ENCODE data around the gene ZGLP1. TPM values are rescaled to one million over a fixed set of nuclear protein-coding genes. Genes with fewer than 3 reads are reported as not detected.
A peak's percentile ranks its signal among the peaks of the same experiment; 100 is the strongest.

Gene ZGLP1
- total RNA-seq, 3 donors from 2014 or later = 1.3 to 4.4 (median 3.3) TPM

- H3K27me3 ChIP-seq = peaks cover 24 to 83% of the 10 kb centered on the region in 2 donors
- no peak for DNase-seq (ENCODE audit: low spot score in 2 of 2)
- peak overlapping the region in 2 of 3 donors; percentile 54 to 72 for H3K4me3 ChIP-seq
- no peaks in the 10 kb centered on the region for H3K9me3 ChIP-seq
- intact Hi-C loops (cut with DNase I; ENCODE audit: low total_unique reads) = no loop called here
- peaks cover 27 to 33% of the 10 kb centered on the region in 2 donors for H3K4me1 ChIP-seq
- H3K27ac ChIP-seq = peak overlapping the region in 1 of 2 donors; percentile 52
- H3K36me3 ChIP-seq = no peaks in the 10 kb centered on the region
- TF ChIP-seq POLR2A (IDR thresholded peaks at IDR 0.05) (no peak), CTCF (IDR thresholded peaks at IDR 0.05) (no peak), POLR2AphosphoS5 (IDR thresholded peaks at IDR 0.05) (no peak)
Measured at GRCh38 chr19:10292789-10293636, 16.6 kb downstream of the ZGLP1 start.

GRCh38 chr19:10292206-10292788, 17.3 kb downstream of the ZGLP1 start:
- no peaks in the 10 kb centered on the region for H3K36me3 ChIP-seq
- peak overlapping the region; percentile 25 to 52 for H3K27ac ChIP-seq
- TF ChIP-seq POLR2A (IDR thresholded peaks at IDR 0.05) (no peak), POLR2AphosphoS5 (IDR thresholded peaks at IDR 0.05) (no peak), CTCF (IDR thresholded peaks at IDR 0.05) (no peak)
- intact Hi-C loops (cut with DNase I; ENCODE audit: low total_unique reads) = no loop called here
- peak overlapping the region; percentile 26 to 72 (median 54) for H3K4me3 ChIP-seq
- peaks cover 24 to 83% of the 10 kb centered on the region in 2 donors for H3K27me3 ChIP-seq
- H3K4me1 ChIP-seq = peaks cover 27 to 33% of the 10 kb centered on the region in 2 donors
- DNase-seq (ENCODE audit: low spot score in 2 of 2) = peak; percentile 75 to 92
- no peaks in the 10 kb centered on the region for H3K9me3 ChIP-seq

- no peak for DNase-seq (ENCODE audit: low spot score in 2 of 2)
- Histone ChIP-seq H3K4me3 (peak overlapping the region; percentile 26 to 72 (median 54)), H3K27ac (peak overlapping the region; percentile 25 to 32), H3K9me3 (no peaks in the 10 kb centered on the region), H3K27me3 (peaks cover 24 to 82% of the 10 kb centered on the region in 2 donors), H3K4me1 (peaks cover 27 to 33% of the 10 kb centered on the region in 2 donors), H3K36me3 (no peaks in the 10 kb centered on the region)
- TF ChIP-seq CTCF (IDR thresholded peaks at IDR 0.05) (no peak), POLR2A (IDR thresholded peaks at IDR 0.05) (no peak), POLR2AphosphoS5 (IDR thresholded peaks at IDR 0.05) (no peak)
- intact Hi-C loops (cut with DNase I; ENCODE audit: low total_unique reads) = no loop called here
Measured at GRCh38 chr19:10291554-10292205, 17.9 kb downstream of the ZGLP1 start.

- H3K4me3 ChIP-seq = peak overlapping the region; percentile 26 to 72 (median 54)
- intact Hi-C loops (cut with DNase I; ENCODE audit: low total_unique reads) = no loop called here
- no peaks in the 10 kb centered on the region for H3K36me3 ChIP-seq
- TF ChIP-seq CTCF (IDR thresholded peaks at IDR 0.05) (no peak), POLR2A (IDR thresholded peaks at IDR 0.05) (no peak), POLR2AphosphoS5 (IDR thresholded peaks at IDR 0.05) (no peak)
- H3K4me1 ChIP-seq = peaks cover 27 to 32% of the 10 kb centered on the region in 2 donors
- peaks cover 24 to 75% of the 10 kb centered on the region in 2 donors for H3K27me3 ChIP-seq
- H3K9me3 ChIP-seq = no peaks in the 10 kb centered on the region
- DNase-seq (ENCODE audit: low spot score in 2 of 2) = peak in 1 of 2 donors; percentile 51
- H3K27ac ChIP-seq = peak overlapping the region in 1 of 2 donors; percentile 32
Measured at GRCh38 chr19:10290876-10291553, 18.6 kb downstream of the ZGLP1 start.

All from breast epithelium (tissue), 4 donors.